HCT116 (cell line): ENCODE results near the gene CLCF1. TPM values are rescaled to one million over a fixed set of nuclear protein-coding genes. Genes with fewer than 3 reads are reported as not detected.

Experiments used
- ATAC-seq: fragments of 200-7000 bp; cut with Tn5 transposase; 2 replicates; pipeline ENCODE4 v1.9.1; 2020; ENCODE audit warnings: mild to moderate bottlenecking, moderate library complexity
- BruUV-seq: library from RNA; stranded (reverse); fragments of 400-500 nt; replicated peaks from 2 replicates; lab custom pipeline; 2021; lab: Mats Ljungman, UMichigan
- CTCF ChIA-PET: fragments of 300-600 bp; sonication (Branson Sonifier 250); formaldehyde crosslinking; loops from one replicate; lab custom pipeline; 2021; ENCODE audit warnings: antibody characterized with exemption; lab: Charles Lee
- POLR2A ChIA-PET: fragments of 300-600, 350-600 bp; sonication (Branson Sonifier 250); formaldehyde crosslinking; loops from one replicate; lab custom pipeline; 2021; ENCODE audit warnings: antibody characterized with exemption; lab: Charles Lee
- RAD21 ChIA-PET, 2 experiments: fragments of 300-600 bp; sonication (Branson Sonifier 250); formaldehyde crosslinking; loops; one replicate each; lab custom pipeline; 2023; ENCODE audit warnings: low total read pairs in 2 of 2; ENCODE audit not compliant: uncharacterized antibody in 2 of 2, unreplicated experiment in 2 of 2, low non-redundant PET in 1 of 2; lab: Charles Lee
- DNase-seq: peaks from one replicate; pipeline ENCODE4 v3.0.0-alpha.2; 2010; ENCODE audit warnings: low read depth, low spot score
- H2AFZ ChIP-seq: fragments of 200-600 bp; shearing (Covaris generic), sonication (generic); 2 replicates; pipeline ENCODE4 v1.6.1; 2017; ENCODE audit warnings: low read depth, mixed run types, mixed read lengths, antibody characterized with exemption, low read length; ENCODE audit not compliant: poor library complexity, severe bottlenecking
- H3K27ac ChIP-seq: 2 replicates; pipeline ENCODE4 v1.5.1; 2012; ENCODE audit warnings: low read depth, low read length
- H3K27me3 ChIP-seq: fragments of 200-600 bp; sonication (generic); 2 replicates; pipeline ENCODE4 v1.6.1; 2016; ENCODE audit warnings: mixed run types, low read length, mixed read lengths; ENCODE audit not compliant: insufficient read depth
- H3K36me3 ChIP-seq, 2 experiments: fragments of 200-500 bp in 1 of 2; fragments of 200-600 bp in 1 of 2; sonication (Bioruptor generic) in 1 of 2; sonication (generic) in 1 of 2; 2 replicates each; pipeline versions ENCODE4 v1.5.1 to v1.6.1; 2014 to 2016; ENCODE audit warnings: low read length in 2 of 2, inconsistent platforms in 1 of 2, mixed read lengths in 1 of 2, mixed run types in 1 of 2; ENCODE audit not compliant: insufficient read depth in 2 of 2, control insufficient read depth in 1 of 2
- H3K4me1 ChIP-seq, 2 experiments: fragments of 200-600 bp in 1 of 2; sonication (generic) in 1 of 2; 2 replicates each; pipeline versions ENCODE4 v1.5.1 to v1.6.1; 2012 to 2017; ENCODE audit warnings: low read length in 2 of 2, inconsistent platforms in 1 of 2, mild to moderate bottlenecking in 1 of 2, mixed read lengths in 1 of 2, mixed run types in 1 of 2, moderate library complexity in 1 of 2; ENCODE audit not compliant: insufficient read depth in 2 of 2, control insufficient read depth in 1 of 2
- H3K4me2 ChIP-seq: fragments of 200-600 bp; sonication (generic); 2 replicates; pipeline ENCODE4 v1.6.1; 2017; ENCODE audit warnings: mixed run types, low read length, mixed read lengths
- H3K4me3 ChIP-seq, 2 experiments: fragments of 200-600 bp in 1 of 2; sonication (generic) in 1 of 2; replicated peaks in 1 of 2; 2 replicates each; pipeline ENCODE4 v1.5.1; 2011 to 2016; ENCODE audit warnings: low read length in 2 of 2, control low read depth in 1 of 2, low read depth in 1 of 2, mild to moderate bottlenecking in 1 of 2, mixed read lengths in 1 of 2, mixed run types in 1 of 2
- H3K79me2 ChIP-seq: fragments of 200-600 bp; sonication (generic); 2 replicates; pipeline ENCODE4 v1.6.1; 2017; ENCODE audit warnings: mild to moderate bottlenecking, mixed run types, low read length, moderate library complexity, mixed read lengths; ENCODE audit not compliant: insufficient read depth
- H3K9ac ChIP-seq: fragments of 200-600 bp; sonication (generic); 2 replicates; pipeline ENCODE4 v1.6.1; 2016; ENCODE audit warnings: low read length, mixed read lengths
- H3K9me2 ChIP-seq: fragments of 200-600 bp; sonication (generic), shearing (Covaris generic); 2 replicates; pipeline ENCODE4 v1.6.1; 2017; ENCODE audit warnings: mixed run types, mild to moderate bottlenecking, moderate library complexity; ENCODE audit not compliant: insufficient read depth
- H3K9me3 ChIP-seq, 2 experiments: fragments of 200-500 bp in 1 of 2; fragments of 200-600 bp in 1 of 2; sonication (Bioruptor generic) in 1 of 2; sonication (generic) in 1 of 2; 2 replicates each; pipeline ENCODE4 v1.6.1; 2014 to 2017; ENCODE audit warnings: low read length in 2 of 2, mixed read lengths in 2 of 2, inconsistent platforms in 1 of 2, low read depth in 1 of 2, mild to moderate bottlenecking in 1 of 2, mixed run types in 1 of 2, moderate library complexity in 1 of 2; ENCODE audit not compliant: control insufficient read depth in 1 of 2, insufficient read depth in 1 of 2
- H4K20me1 ChIP-seq: fragments of 200-600 bp; sonication (generic), shearing (Covaris generic); 2 replicates; pipeline ENCODE4 v1.6.1; 2017; ENCODE audit warnings: mixed run types, mild to moderate bottlenecking, moderate library complexity; ENCODE audit not compliant: insufficient read depth
- CBX3 ChIP-seq: IDR thresholded peaks from 2 replicates; pipeline ENCODE4 v1.6.1; 2012; ENCODE audit warnings: low read depth
- CEBPB ChIP-seq: IDR thresholded peaks from 2 replicates; pipeline ENCODE4 v1.6.1; 2012; ENCODE audit warnings: low read depth
- EGR1 ChIP-seq: IDR thresholded peaks from 2 replicates; pipeline ENCODE4 v1.6.1; 2012; ENCODE audit warnings: low read depth
- ELF1 ChIP-seq: IDR thresholded peaks from 2 replicates; pipeline ENCODE4 v1.6.1; 2012; ENCODE audit warnings: low read depth, borderline replicate concordance
- EZH2 ChIP-seq: fragments of 200-600 bp; sonication (generic); IDR thresholded peaks from 2 replicates; pipeline ENCODE4 v1.6.1; 2017; ENCODE audit warnings: antibody characterized with exemption, mixed run types
- FOSL1 ChIP-seq: IDR thresholded peaks from 2 replicates; pipeline ENCODE4 v1.6.1; 2012; ENCODE audit warnings: low read depth
- SP1 ChIP-seq: IDR thresholded peaks from 2 replicates; pipeline ENCODE4 v1.6.1; 2012; ENCODE audit warnings: low read depth
- ZNF274 ChIP-seq: fragments of 200-500 bp; sonication (Bioruptor generic); IDR thresholded peaks from 2 replicates; pipeline ENCODE4 v1.6.1; 2014; ENCODE audit warnings: mild to moderate bottlenecking, low read depth, low read length, inconsistent platforms
- intact Hi-C: fragments of 100-400 bp; cut with micrococcal nuclease; formaldehyde crosslinking; loops from 2 replicates; pipeline ENCODE4 v1.10.0; 2022
- total RNA-seq: library from RNA; stranded (reverse); gene quantifications from one replicate; pipeline ENCODE4 v1.2.1, GENCODE V29; 2021; ENCODE audit not compliant: unreplicated experiment
- TF ChIP-seq, protein P1 (sequence below): IDR thresholded peaks from 2 replicates; pipeline ENCODE4 v1.6.1; 2012
- TF ChIP-seq, protein P2 (sequence below): IDR thresholded peaks from 2 replicates; pipeline ENCODE4 v1.6.1; 2012
- TF ChIP-seq, protein P3 (sequence below), 3 experiments: fragments of 200-600 bp in 1 of 3; sonication (generic) in 1 of 3; IDR thresholded peaks in 2 of 3; conservative IDR thresholded peaks in 1 of 3; 2 replicates each; pipeline ENCODE4 v1.5.1; 2012 to 2017; ENCODE audit warnings: low read depth in 2 of 3, low read length in 2 of 3, antibody characterized with exemption in 1 of 3, borderline replicate concordance in 1 of 3, control low read depth in 1 of 3, mild to moderate bottlenecking in 1 of 3, mixed read lengths in 1 of 3, mixed run types in 1 of 3, moderate library complexity in 1 of 3; ENCODE audit not compliant: insufficient read depth in 1 of 3

CLCF1 gene
- total RNA-seq, 1 experiment from 2014 or later = 12.2 TPM

DNA sequence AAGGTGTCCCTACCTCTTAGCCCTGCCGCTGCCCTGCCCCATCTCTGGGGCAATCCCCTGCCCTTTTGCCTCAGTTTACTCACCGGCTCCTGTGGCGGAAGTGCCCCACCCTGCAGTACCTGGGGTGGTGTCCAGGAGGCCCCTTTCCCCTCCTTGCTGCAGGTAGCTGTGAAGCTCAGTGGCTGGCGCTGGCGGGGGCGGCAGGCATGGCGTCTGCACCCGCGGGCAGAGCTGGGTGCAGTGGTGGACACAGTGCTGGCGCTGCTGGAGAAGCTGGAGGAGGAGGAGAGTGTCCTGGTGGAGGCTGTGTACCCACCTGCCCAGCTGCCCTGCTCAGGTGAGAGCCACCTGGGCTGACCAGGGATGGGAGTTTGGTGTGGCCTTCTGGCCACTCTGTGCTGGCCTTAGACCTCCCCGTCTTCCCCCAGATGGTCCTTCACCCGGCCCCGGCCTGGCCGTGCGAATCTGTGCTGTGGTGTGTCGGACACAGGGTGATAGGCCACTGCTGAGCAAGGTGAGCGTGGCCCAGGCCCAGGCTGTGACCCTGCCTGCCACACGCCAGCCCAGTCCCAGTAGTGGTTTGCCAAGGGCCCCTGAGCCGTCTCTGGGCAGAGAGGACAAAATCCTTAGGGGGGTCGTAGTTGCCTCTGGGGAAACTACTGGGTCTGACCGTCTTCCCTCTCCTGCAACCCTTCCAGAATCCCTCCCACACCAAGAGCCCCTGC lies 46.1 kb upstream of the CLCF1 start:
- ChIA-PET RAD21 (interaction anchor here in 1 of 2 experiments (1.3 kb wide), 1 partner anchor 18 kb away, joined by 4 read pairs; the partner anchor contains the start of gene PPP1CA), POLR2A (no interaction called here), CTCF (interaction anchor here (1.7 kb wide), 1 partner anchor 18 kb away, joined by 6 read pairs; the partner anchor contains the start of gene PPP1CA)
- ATAC-seq = no peak
- Histone ChIP-seq H3K9me2 (no peaks in the 10 kb centered on the region), H3K36me3 (no peaks in the 10 kb centered on the region), H3K27me3 (no peaks in the 10 kb centered on the region), H3K4me2 (peak overlapping the region; percentile 72), H3K4me3 (no peak overlapping the region), H2AFZ (no peak overlapping the region), H3K27ac (peak overlapping the region; percentile 83; the same call in 1 of the 2 replicates), H3K4me1 (peaks cover 23 to 51% of the 10 kb centered on the region in 2 experiments; a peak in 3 of 4 replicates), H3K9me3 (no peaks in the 10 kb centered on the region), H4K20me1 (no peaks in the 10 kb centered on the region), H3K9ac (peak overlapping the region; percentile 79), H3K79me2 (no peaks in the 10 kb centered on the region)
- BruUV-seq = TSS peak; percentile 47
- intact Hi-C loops = no loop called here
- DNase-seq = no peak
- TF ChIP-seq FOSL1 (no peak), EZH2 (no peak), CBX3 (no peak)
- TF ChIP-seq, protein P1, sequence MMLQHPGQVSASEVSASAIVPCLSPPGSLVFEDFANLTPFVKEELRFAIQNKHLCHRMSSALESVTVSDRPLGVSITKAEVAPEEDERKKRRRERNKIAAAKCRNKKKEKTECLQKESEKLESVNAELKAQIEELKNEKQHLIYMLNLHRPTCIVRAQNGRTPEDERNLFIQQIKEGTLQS = no peak

DNA sequence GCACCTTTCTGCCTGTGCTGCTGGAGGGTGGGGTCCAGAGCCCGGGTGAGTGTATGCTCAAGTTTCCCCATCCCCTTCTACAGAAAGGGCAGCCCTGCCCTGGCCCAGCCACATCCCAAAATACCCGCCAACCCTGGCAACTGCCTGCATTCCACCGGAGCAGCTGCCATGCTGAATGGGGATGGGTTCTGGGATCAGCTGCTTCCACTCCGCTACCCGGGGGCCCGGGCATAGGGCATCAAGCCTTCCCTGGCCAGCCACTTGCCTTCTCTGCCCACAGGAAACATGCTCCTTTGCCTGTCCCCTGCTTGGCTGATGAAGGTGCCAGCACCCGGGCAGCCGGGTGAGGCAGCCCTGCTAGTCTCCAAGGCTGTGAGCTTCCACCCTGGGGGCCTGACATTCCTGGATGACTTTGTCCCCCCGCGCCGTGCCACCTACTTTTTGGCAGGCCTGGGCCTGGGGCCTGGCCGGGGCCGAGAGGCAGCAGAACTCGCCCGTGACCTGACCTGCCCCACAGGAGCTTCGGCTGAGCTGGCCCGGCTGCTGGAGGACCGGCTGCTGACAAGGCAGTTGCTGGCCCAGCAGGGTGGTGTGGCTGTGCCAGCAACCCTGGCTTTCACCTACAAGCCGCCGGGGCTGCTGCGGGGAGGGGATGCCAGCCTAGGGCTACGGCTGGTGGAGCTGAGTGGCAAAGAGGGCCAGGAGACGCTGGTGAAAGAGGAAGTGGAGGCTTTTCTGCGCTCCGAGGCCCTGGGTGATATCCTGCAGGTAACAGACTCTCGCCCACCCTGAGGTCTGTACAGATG lies 45.3 kb upstream of the CLCF1 start:
- Histone ChIP-seq H3K36me3 (no peaks in the 10 kb centered on the region), H3K9me2 (no peaks in the 10 kb centered on the region), H3K9me3 (no peaks in the 10 kb centered on the region), H3K27me3 (no peaks in the 10 kb centered on the region), H2AFZ (no peak overlapping the region), H3K79me2 (no peaks in the 10 kb centered on the region), H3K9ac (no peak overlapping the region), H3K4me2 (no peak overlapping the region), H4K20me1 (no peaks in the 10 kb centered on the region), H3K4me1 (peaks cover 23 to 51% of the 10 kb centered on the region in 2 experiments; a peak in 3 of 4 replicates), H3K4me3 (no peak overlapping the region), H3K27ac (peak overlapping the region; percentile 15; the same call in 1 of the 2 replicates)
- no TSS peak for BruUV-seq
- ATAC-seq (no peak), DNase-seq (no peak)
- ChIA-PET RAD21 (no interaction called here), POLR2A (no interaction called here), CTCF (interaction anchor here (1.8 kb wide), 1 partner anchor 17 kb away, joined by 8 read pairs; the partner anchor contains the start of gene PPP1CA)
- intact Hi-C loops = no loop called here
- TF ChIP-seq, protein P2, sequence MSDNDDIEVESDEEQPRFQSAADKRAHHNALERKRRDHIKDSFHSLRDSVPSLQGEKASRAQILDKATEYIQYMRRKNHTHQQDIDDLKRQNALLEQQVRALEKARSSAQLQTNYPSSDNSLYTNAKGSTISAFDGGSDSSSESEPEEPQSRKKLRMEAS = no peak
- TF ChIP-seq EGR1 = no peak
- no peak for TF ChIP-seq ZNF274
- TF ChIP-seq SP1 = no peak
- TF ChIP-seq, protein P1 = no peak
- no peak for TF ChIP-seq CEBPB
- TF ChIP-seq ELF1 = no peak
- TF ChIP-seq, protein P3, sequence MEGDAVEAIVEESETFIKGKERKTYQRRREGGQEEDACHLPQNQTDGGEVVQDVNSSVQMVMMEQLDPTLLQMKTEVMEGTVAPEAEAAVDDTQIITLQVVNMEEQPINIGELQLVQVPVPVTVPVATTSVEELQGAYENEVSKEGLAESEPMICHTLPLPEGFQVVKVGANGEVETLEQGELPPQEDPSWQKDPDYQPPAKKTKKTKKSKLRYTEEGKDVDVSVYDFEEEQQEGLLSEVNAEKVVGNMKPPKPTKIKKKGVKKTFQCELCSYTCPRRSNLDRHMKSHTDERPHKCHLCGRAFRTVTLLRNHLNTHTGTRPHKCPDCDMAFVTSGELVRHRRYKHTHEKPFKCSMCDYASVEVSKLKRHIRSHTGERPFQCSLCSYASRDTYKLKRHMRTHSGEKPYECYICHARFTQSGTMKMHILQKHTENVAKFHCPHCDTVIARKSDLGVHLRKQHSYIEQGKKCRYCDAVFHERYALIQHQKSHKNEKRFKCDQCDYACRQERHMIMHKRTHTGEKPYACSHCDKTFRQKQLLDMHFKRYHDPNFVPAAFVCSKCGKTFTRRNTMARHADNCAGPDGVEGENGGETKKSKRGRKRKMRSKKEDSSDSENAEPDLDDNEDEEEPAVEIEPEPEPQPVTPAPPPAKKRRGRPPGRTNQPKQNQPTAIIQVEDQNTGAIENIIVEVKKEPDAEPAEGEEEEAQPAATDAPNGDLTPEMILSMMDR (IDR thresholded peaks at IDR 0.05 in 2 of 3, conservative IDR thresholded peaks at IDR 0.05 in 1 of 3; ENCODE audit: borderline replicate concordance in 1 of 3, insufficient read depth in 1 of 3, low read depth in 2 of 3, low read length in 2 of 3) = no peak
